Heart left ventricle (tissue), 13 donors: ENCODE data around the gene RARS2.

Experiments used
- CTCF ChIP-seq, 12 donors: fragments of 200-600 bp; sonication (generic) in 4 of 12; IDR thresholded peaks; one replicate each; pipeline versions ENCODE4 v1.5.0 to v1.8.0; 2018 to 2022; ENCODE audit warnings: antibody characterized with exemption in 12 of 12, mild to moderate bottlenecking in 5 of 12
- POLR2A ChIP-seq, 2 donors: fragments of 450-650 bp; IDR thresholded peaks; one replicate each; pipeline ENCODE4 v1.6.1; 2017; ENCODE audit warnings: antibody characterized with exemption in 2 of 2, mild to moderate bottlenecking in 2 of 2, moderate library complexity in 2 of 2
- donor health status: ischemic (EF 13 %, LVEDD 7.1; RV severe dilation, severe dysfunction).
- donor health status: DM: no; HTN: yes; CAD: no.
- donor health status: DM: no; HTN: no; CAD: no.
- donor health status: ischemic (EF 25% LVEDD 6.9; RV normal size, moderate dysfunction).
- donor health status: ischemic (EF 25% LVEDD 5.7; RV mildly dilated, moderate dysfunction).
- donor health status: ischemic (EF 35%, LVEDD 5.7; RV mildly dilated, moderate dysfunction).
- donor health status: nonischemic (EF 11% LVEDD 7.7; RV severe dilation, severe dysfunction).
- donor health status: DM: yes; HTN: yes; CAD: no.
- donor health status: PGD.
- donor health status: ischemic (EF 29% LVEDD 5.4; RV normal size, mild dysfunction).
- donor health status: nonischemic (EF 23%, LVEDD 6.1; RV moderate dilation, normal function).

GRCh38 chr6:87539554-87539953 lies 50.2 kb downstream of the RARS2 start:
- TF ChIP-seq CTCF (IDR thresholded peaks at IDR 0.05) (no peak), POLR2A (IDR thresholded peaks at IDR 0.05) (no peak)
